ENCODE results near the gene ATXN1.

- TF ChIP-seq CTCF (IDR thresholded peaks at IDR 0.05; ENCODE audit: control extremely low read depth in 1 of 3, insufficient read depth in 1 of 3, low read depth in 1 of 3, low read length in 3 of 3) (no peak), HDAC2 (IDR thresholded peaks at IDR 0.05; ENCODE audit: borderline replicate concordance in 1 of 2, low read depth in 2 of 2, low read length in 2 of 2) (no peak), TCF12 (IDR thresholded peaks at IDR 0.05; ENCODE audit: low read depth, low read length) (no peak), EZH2 (IDR thresholded peaks at IDR 0.05; ENCODE audit: low read depth, low read length, severe bottlenecking) (no peak), NRF1 (IDR thresholded peaks at IDR 0.05; ENCODE audit: low read depth, low read length) (no peak)
Observed at GRCh38 chr6:16748025-16748319, 13.3 kb downstream of the ATXN1 start.
